Measurements from ENCODE around the gene CFAP45. TPM values are rescaled to one million over a fixed set of nuclear protein-coding genes. Genes with fewer than 3 reads are reported as not detected.
A peak's percentile ranks its signal among the peaks of the same experiment; 100 is the strongest.

The CFAP45 gene
- total RNA-seq, 1 donor from 2014 or later, result not detected

DNA sequence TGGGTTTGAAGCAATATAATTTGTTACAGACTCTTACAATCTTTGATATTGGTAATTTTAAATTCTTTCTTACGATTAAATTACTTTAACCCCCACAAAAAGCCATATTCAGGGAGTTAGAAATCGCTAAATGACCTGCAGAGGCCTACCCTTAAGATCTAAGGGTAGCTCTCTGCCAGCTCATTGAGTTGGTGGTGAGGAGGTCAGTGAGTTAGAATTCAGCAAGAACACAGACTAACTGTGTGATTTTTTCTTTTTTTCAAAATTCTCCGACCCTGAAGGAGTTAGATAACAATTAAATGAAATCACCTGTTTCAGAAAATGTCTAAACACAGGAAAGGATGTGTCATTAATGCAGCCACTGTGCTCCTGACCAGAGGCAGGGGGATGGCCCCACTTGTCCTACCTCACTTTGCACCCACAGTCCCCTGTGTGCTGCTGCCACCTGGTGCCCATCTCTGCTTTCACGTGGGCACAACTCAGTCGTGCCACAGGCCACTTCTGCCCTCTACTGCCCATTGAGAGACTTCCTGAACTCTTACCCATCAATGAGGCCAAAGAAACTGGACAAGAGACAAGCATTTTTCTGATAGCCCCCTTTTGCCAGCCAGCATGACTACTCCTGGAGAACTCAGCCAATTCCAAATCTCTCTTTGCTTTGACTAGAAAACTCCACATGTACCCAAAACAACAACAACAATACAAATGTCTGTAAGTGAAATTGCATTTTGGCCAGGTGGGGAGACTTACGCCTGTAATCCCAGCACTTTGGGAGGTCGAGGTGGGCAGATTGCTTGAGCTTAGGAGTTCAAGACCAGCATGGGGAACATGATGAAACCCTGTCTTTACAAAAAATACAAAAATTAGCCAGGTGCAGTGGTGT is 8.4 kb downstream of the CFAP45 start:
- no peak overlapping the region for H3K9ac ChIP-seq (ENCODE audit: low read depth in 1 of 3, low read length in 3 of 3)
- H3K27ac ChIP-seq (ENCODE audit: low read depth, low read length), result no peak overlapping the region
- H3K9me3 ChIP-seq (ENCODE audit: control insufficient read depth in 3 of 3, low read length in 3 of 3), result no peaks in the 10 kb centered on the region
- H3K4me3 ChIP-seq (ENCODE audit: low read length in 3 of 3), result no peak overlapping the region
- H3K27me3 ChIP-seq (ENCODE audit: control insufficient read depth in 3 of 3, insufficient read depth in 3 of 3, low read length in 3 of 3), result no peaks in the 10 kb centered on the region
- H3K4me1 ChIP-seq (ENCODE audit: control insufficient read depth in 3 of 3, insufficient read depth in 3 of 3, low read length in 3 of 3), result peaks cover 11 to 15% (median 14%) of the 10 kb centered on the region in 3 donors
- no peaks in the 10 kb centered on the region for H3K36me3 ChIP-seq (ENCODE audit: control insufficient read depth in 3 of 3, insufficient read depth in 3 of 3, low read length in 3 of 3)

DNA sequence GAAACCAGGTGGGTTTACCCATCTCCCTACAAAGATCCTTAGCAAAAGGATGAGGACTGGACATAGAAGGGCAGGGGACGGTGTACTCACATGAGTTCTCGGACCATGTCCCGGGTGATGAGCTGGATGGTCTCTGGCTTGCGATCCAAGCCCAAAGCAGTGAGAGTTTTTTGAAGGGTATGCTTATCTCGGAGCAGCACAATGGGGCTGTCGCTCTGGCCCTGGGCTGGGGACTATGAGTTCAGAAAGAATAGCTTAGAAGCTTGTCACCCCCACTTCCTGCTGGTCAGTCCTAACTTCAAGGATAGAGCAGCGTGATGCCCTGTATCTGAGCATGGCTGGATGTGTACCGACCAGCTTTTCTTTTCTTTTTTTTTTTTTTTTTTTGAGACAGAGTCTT is 9.6 kb downstream of the CFAP45 start:
- H3K4me1 ChIP-seq (ENCODE audit: control insufficient read depth in 3 of 3, insufficient read depth in 3 of 3, low read length in 3 of 3), result peaks cover 9 to 14% (median 11%) of the 10 kb centered on the region in 3 donors
- H3K36me3 ChIP-seq (ENCODE audit: control insufficient read depth in 3 of 3, insufficient read depth in 3 of 3, low read length in 3 of 3), result no peaks in the 10 kb centered on the region
- no peaks in the 10 kb centered on the region for H3K9me3 ChIP-seq (ENCODE audit: control insufficient read depth in 3 of 3, low read length in 3 of 3)
- H3K9ac ChIP-seq (ENCODE audit: low read depth in 1 of 3, low read length in 3 of 3), result peak overlapping the region in 1 of 3 donors; percentile 41
- H3K27ac ChIP-seq (ENCODE audit: low read depth, low read length), result peak overlapping the region; percentile 41
- H3K4me3 ChIP-seq (ENCODE audit: low read length in 3 of 3), result peak overlapping the region in 1 of 3 donors; percentile 33
- no peaks in the 10 kb centered on the region for H3K27me3 ChIP-seq (ENCODE audit: control insufficient read depth in 3 of 3, insufficient read depth in 3 of 3, low read length in 3 of 3)

DNA sequence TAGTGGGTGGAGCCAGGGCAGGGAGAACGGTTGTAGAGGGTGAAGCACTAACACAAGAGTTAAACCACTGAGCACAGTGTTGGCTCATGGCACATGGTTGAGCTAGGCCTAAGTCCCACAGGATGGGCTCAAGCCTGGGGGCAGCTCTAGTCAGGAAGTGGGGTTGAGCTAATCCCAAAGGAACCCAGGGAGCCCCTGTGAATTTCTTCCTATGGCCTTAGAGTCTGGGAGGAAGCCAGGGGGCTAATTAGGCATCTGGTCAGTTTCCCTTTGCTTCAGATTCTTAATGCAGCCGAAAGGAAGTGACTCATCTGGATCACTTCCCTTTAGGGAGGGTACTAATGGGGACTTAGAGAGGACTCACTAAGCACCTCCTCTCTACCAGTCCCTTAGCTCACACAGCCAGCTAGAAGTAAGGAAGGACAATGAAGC is 10.1 kb downstream of the CFAP45 start:
- no peaks in the 10 kb centered on the region for H3K9me3 ChIP-seq (ENCODE audit: control insufficient read depth in 3 of 3, low read length in 3 of 3)
- peak overlapping the region in 1 of 3 donors; percentile 33 for H3K4me3 ChIP-seq (ENCODE audit: low read length in 3 of 3)
- no peaks in the 10 kb centered on the region for H3K27me3 ChIP-seq (ENCODE audit: control insufficient read depth in 3 of 3, insufficient read depth in 3 of 3, low read length in 3 of 3)
- peaks cover 9 to 14% (median 11%) of the 10 kb centered on the region in 3 donors for H3K4me1 ChIP-seq (ENCODE audit: control insufficient read depth in 3 of 3, insufficient read depth in 3 of 3, low read length in 3 of 3)
- H3K36me3 ChIP-seq (ENCODE audit: control insufficient read depth in 3 of 3, insufficient read depth in 3 of 3, low read length in 3 of 3), result no peaks in the 10 kb centered on the region
- H3K9ac ChIP-seq (ENCODE audit: low read depth in 1 of 3, low read length in 3 of 3), result no peak overlapping the region
- peak overlapping the region; percentile 41 for H3K27ac ChIP-seq (ENCODE audit: low read depth, low read length)

DNA sequence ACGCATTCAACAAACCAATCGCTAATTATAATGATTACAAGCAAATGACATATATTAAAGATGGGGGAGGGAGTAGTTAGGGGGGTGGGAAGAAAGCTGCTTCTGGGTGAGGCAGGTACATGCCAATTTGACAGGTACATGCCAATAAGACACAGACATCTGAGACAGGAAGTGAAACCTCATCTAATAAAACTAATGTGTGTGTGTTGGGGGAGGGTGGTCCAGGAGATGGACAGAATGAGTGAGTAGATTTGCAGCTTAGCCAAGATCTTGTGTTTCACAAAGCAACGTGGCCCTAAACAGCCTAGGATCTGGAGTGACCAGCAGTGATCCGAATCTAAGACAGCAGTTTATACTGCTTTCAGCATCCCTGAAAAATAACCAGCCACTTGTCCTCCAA is 10.8 kb downstream of the CFAP45 start:
- Histone ChIP-seq H3K9me3 (ENCODE audit: control insufficient read depth in 3 of 3, low read length in 3 of 3) (no peaks in the 10 kb centered on the region), H3K9ac (ENCODE audit: low read depth in 1 of 3, low read length in 3 of 3) (no peak overlapping the region), H3K27ac (ENCODE audit: low read depth, low read length) (peak overlapping the region; percentile 41), H3K36me3 (ENCODE audit: control insufficient read depth in 3 of 3, insufficient read depth in 3 of 3, low read length in 3 of 3) (no peaks in the 10 kb centered on the region), H3K4me3 (ENCODE audit: low read length in 3 of 3) (no peak overlapping the region), H3K27me3 (ENCODE audit: control insufficient read depth in 3 of 3, insufficient read depth in 3 of 3, low read length in 3 of 3) (no peaks in the 10 kb centered on the region), H3K4me1 (ENCODE audit: control insufficient read depth in 3 of 3, insufficient read depth in 3 of 3, low read length in 3 of 3) (peaks cover 9 to 14% (median 11%) of the 10 kb centered on the region in 3 donors)

DNA sequence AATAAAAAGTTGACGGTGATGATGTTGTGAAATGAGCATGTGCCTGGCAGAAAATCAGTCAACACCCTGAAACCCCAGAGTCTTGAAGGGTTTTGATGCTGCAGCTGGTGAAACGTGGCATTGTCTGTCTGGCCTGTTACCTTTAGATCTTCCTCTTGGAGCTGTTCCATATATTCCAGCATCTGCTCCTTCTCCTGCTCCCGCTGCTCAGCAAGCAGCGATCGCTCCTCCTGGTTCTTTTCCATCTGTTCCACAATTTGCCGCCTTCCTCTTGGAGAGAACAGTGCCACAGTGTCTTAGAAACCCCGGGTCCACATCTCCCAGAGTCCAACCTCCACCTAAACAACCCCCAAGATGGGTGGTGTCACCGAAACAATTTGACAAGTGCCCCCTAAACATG is 15.7 kb downstream of the CFAP45 start:
- H3K9ac ChIP-seq (ENCODE audit: low read depth in 1 of 3, low read length in 3 of 3), result no peak overlapping the region
- no peak overlapping the region for H3K27ac ChIP-seq (ENCODE audit: low read depth, low read length)
- no peak overlapping the region for H3K4me3 ChIP-seq (ENCODE audit: low read length in 3 of 3)
- no peaks in the 10 kb centered on the region for H3K36me3 ChIP-seq (ENCODE audit: control insufficient read depth in 3 of 3, insufficient read depth in 3 of 3, low read length in 3 of 3)
- H3K9me3 ChIP-seq (ENCODE audit: control insufficient read depth in 3 of 3, low read length in 3 of 3), result no peaks in the 10 kb centered on the region
- no peaks in the 10 kb centered on the region for H3K27me3 ChIP-seq (ENCODE audit: control insufficient read depth in 3 of 3, insufficient read depth in 3 of 3, low read length in 3 of 3)
- peaks cover 0 to 2% (median 1%) of the 10 kb centered on the region in 3 donors for H3K4me1 ChIP-seq (ENCODE audit: control insufficient read depth in 3 of 3, insufficient read depth in 3 of 3, low read length in 3 of 3)

DNA sequence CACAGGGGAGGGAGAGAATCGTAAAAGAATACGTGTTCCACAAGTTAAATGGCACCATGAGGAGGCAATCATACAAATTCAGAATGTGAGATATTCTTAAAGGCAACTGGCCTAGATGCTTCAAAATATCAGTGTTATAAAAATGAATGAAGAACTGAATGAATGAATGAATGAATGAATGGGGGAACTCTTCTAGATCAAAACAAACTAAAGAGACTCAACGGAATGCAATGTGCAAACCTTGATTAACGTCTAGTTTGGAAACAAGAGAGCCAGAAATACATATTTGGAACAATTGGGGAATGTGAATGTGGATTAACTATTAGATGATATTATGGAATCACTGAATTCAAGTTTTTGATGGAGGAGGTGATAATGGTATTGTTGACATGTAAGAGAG is 16.8 kb downstream of the CFAP45 start:
- Histone ChIP-seq H3K9ac (ENCODE audit: low read depth in 1 of 3, low read length in 3 of 3) (no peak overlapping the region), H3K4me3 (ENCODE audit: low read length in 3 of 3) (no peak overlapping the region), H3K27ac (ENCODE audit: low read depth, low read length) (no peak overlapping the region), H3K9me3 (ENCODE audit: control insufficient read depth in 3 of 3, low read length in 3 of 3) (no peaks in the 10 kb centered on the region), H3K27me3 (ENCODE audit: control insufficient read depth in 3 of 3, insufficient read depth in 3 of 3, low read length in 3 of 3) (no peaks in the 10 kb centered on the region), H3K4me1 (ENCODE audit: control insufficient read depth in 3 of 3, insufficient read depth in 3 of 3, low read length in 3 of 3) (peaks cover 0 to 2% (median 0%) of the 10 kb centered on the region in 3 donors), H3K36me3 (ENCODE audit: control insufficient read depth in 3 of 3, insufficient read depth in 3 of 3, low read length in 3 of 3) (no peaks in the 10 kb centered on the region)

DNA sequence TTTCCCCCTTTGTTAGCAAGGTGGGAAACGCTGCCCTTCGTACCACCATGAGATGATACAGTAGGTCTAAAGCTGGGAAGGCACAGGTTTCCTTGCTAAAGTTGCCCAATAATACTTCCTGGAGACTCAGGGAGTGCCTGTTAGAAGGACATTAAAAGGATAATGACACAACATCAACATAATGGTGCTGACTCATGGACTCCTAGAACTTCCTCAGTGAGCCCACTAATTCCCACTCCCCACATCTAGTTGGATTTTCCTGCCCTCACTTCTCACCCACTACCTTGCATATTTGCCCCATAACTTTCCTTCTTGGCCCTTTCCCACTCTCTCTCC is 17.5 kb downstream of the CFAP45 start:
- H3K9me3 ChIP-seq (ENCODE audit: control insufficient read depth in 3 of 3, low read length in 3 of 3), result no peaks in the 10 kb centered on the region
- peaks cover 0 to 2% (median 0%) of the 10 kb centered on the region in 3 donors for H3K4me1 ChIP-seq (ENCODE audit: control insufficient read depth in 3 of 3, insufficient read depth in 3 of 3, low read length in 3 of 3)
- no peaks in the 10 kb centered on the region for H3K36me3 ChIP-seq (ENCODE audit: control insufficient read depth in 3 of 3, insufficient read depth in 3 of 3, low read length in 3 of 3)
- no peak overlapping the region for H3K9ac ChIP-seq (ENCODE audit: low read depth in 1 of 3, low read length in 3 of 3)
- no peak overlapping the region for H3K27ac ChIP-seq (ENCODE audit: low read depth, low read length)
- no peak overlapping the region for H3K4me3 ChIP-seq (ENCODE audit: low read length in 3 of 3)
- no peaks in the 10 kb centered on the region for H3K27me3 ChIP-seq (ENCODE audit: control insufficient read depth in 3 of 3, insufficient read depth in 3 of 3, low read length in 3 of 3)

DNA sequence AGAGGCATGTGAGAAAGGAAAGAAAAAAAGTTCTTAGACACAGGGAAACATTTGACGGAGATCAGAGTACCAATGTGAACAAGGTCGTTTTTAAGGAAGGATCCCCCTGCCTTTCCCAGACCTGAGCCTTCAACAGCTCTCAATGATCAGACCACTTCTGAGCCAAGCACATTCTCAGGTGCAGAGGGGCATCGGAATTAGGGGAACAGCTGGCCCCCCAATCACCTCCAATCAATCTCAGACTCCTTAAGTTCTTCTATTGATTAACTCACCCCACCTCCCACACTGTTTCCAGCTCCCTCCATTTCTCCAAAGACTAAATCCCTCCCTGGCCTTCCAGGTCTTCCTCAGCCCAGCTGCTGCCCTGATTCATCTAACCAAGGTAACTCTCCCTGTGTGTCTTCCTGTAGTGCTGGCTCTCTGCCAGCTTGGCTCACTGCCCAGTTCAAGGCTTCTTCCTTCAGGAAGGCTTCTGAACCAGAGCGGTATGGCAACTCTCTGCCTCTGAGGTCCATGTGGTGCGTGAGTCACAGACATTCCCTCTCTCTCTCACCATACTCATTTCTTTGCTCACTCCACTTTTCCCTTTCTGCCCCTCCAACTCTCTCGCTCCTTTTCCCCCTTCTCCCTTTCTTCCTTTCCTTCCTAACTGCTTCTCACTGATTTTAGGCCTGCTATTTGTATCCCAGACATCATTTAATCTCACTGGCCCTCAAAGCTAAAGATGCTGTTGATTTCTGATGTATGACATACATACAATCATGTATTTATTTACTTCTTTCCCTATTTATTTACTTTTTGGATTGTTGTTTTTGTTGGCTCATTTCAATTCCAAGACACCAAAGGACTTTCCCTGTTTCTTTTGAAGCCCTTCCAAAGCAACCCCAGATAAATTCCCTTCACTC is 18.1 kb downstream of the CFAP45 start:
- H3K27ac ChIP-seq (ENCODE audit: low read depth, low read length), result no peak overlapping the region
- no peak overlapping the region for H3K9ac ChIP-seq (ENCODE audit: low read depth in 1 of 3, low read length in 3 of 3)
- no peaks in the 10 kb centered on the region for H3K9me3 ChIP-seq (ENCODE audit: control insufficient read depth in 3 of 3, low read length in 3 of 3)

DNA sequence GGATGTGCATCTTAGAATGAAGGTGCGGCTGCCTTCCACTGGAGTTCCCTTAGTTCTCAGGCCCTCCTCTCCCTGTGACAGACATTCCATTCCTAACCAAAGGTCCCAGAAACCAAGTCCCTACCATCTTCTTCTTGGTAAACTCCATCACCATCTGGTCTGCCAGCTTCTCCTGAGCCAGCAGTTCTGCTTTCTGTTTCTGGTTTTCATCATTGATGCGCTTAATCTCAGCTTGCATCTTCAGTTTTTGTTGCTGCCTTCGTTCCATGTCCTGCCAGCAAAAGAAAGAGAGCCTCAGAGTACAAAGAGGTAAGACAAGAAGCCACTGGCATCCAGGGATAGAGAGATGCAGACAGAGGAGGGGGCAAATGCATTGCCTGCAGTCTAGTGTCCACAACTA is 19.5 kb downstream of the CFAP45 start:
- no peaks in the 10 kb centered on the region for H3K36me3 ChIP-seq (ENCODE audit: control insufficient read depth in 3 of 3, insufficient read depth in 3 of 3, low read length in 3 of 3)
- no peak overlapping the region for H3K9ac ChIP-seq (ENCODE audit: low read depth in 1 of 3, low read length in 3 of 3)
- no peak overlapping the region for H3K4me3 ChIP-seq (ENCODE audit: low read length in 3 of 3)
- H3K27me3 ChIP-seq (ENCODE audit: control insufficient read depth in 3 of 3, insufficient read depth in 3 of 3, low read length in 3 of 3), result no peaks in the 10 kb centered on the region
- H3K4me1 ChIP-seq (ENCODE audit: control insufficient read depth in 3 of 3, insufficient read depth in 3 of 3, low read length in 3 of 3), result peaks cover 0 to 2% (median 0%) of the 10 kb centered on the region in 3 donors
- H3K27ac ChIP-seq (ENCODE audit: low read depth, low read length), result no peak overlapping the region
- H3K9me3 ChIP-seq (ENCODE audit: control insufficient read depth in 3 of 3, low read length in 3 of 3), result no peaks in the 10 kb centered on the region

More for the DNA sequence above, 18.1 kb downstream of the CFAP45 start:
- Histone ChIP-seq H3K27me3 (ENCODE audit: control insufficient read depth in 3 of 3, insufficient read depth in 3 of 3, low read length in 3 of 3) (no peaks in the 10 kb centered on the region), H3K4me3 (ENCODE audit: low read length in 3 of 3) (no peak overlapping the region), H3K4me1 (ENCODE audit: control insufficient read depth in 3 of 3, insufficient read depth in 3 of 3, low read length in 3 of 3) (peaks cover 0 to 2% (median 0%) of the 10 kb centered on the region in 3 donors), H3K36me3 (ENCODE audit: control insufficient read depth in 3 of 3, insufficient read depth in 3 of 3, low read length in 3 of 3) (no peaks in the 10 kb centered on the region)

DNA sequence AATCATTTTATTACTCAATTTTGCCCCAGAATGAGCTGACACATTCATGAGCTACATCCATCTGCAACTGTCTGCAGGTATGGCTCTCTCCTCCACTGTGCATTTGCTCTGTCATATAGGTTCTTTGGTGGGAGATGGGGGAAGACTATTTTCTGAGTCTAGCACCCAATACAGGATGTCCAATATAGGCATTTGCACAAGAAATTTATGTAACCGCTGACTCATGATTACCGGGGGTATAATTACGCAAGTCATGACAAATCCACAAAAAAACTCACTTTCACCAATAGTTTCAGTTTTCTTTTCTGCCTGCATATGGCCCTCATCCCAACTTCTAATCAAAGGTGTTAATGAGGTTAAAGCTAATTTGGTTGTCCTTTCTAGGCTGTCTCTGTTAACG is 20.0 kb downstream of the CFAP45 start:
- Histone ChIP-seq H3K9me3 (ENCODE audit: control insufficient read depth in 3 of 3, low read length in 3 of 3) (no peaks in the 10 kb centered on the region), H3K27me3 (ENCODE audit: control insufficient read depth in 3 of 3, insufficient read depth in 3 of 3, low read length in 3 of 3) (no peaks in the 10 kb centered on the region), H3K4me1 (ENCODE audit: control insufficient read depth in 3 of 3, insufficient read depth in 3 of 3, low read length in 3 of 3) (peaks cover 0 to 2% (median 0%) of the 10 kb centered on the region in 3 donors), H3K9ac (ENCODE audit: low read depth in 1 of 3, low read length in 3 of 3) (no peak overlapping the region), H3K36me3 (ENCODE audit: control insufficient read depth in 3 of 3, insufficient read depth in 3 of 3, low read length in 3 of 3) (no peaks in the 10 kb centered on the region), H3K4me3 (ENCODE audit: low read length in 3 of 3) (no peak overlapping the region), H3K27ac (ENCODE audit: low read depth, low read length) (no peak overlapping the region)
